ENCODE measurements around the gene LIPC. TPM values are rescaled to one million over a fixed set of nuclear protein-coding genes. Genes with fewer than 3 reads are reported as not detected.

The LIPC gene
- total RNA-seq, 6 experiments from 2014 or later, result 31.1 to 213 (median 86.1) TPM

DNA sequence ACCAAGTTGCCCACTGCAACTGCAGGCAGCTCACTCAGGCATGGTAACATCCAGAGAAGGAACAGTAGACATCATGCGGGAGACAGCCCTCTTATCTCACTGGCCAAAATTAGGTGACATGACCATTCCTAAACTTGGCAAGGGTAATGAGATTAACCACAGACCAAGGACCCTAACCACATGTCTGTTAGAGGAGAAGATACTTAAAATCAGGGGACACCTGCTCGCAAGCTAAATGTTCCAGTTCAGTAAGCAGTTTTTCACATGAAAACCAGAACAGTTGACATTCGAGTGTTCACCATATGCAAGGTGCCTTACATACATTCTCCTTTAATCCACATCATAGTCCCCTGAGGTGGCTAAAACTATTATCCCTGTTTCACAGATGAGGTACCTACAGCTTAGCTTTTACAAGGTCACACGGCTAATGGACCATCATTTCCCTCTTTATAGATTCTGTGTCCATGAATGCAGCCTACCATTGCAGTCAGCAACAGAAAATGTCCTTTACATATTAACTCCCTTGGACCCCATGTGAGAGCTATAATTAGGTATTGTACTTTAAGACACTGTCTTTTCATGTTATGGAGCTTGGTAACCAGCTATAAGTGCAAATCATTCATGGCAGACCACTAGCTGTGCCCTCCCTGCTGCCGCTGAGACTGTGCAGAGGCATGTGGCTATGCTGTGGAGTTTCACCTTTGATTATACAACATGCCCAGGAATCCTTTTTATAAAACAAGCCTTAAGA, 154.1 kb downstream of the LIPC start:
- no peaks in the 10 kb centered on the region for H3K27me3 ChIP-seq
- no peak for DNase-seq
- intact Hi-C loops (cut with DNase I), result no loop called here
- H3K9me3 ChIP-seq, result no peaks in the 10 kb centered on the region
- TF ChIP-seq POLR2A (IDR thresholded peaks at IDR 0.05) (no peak), CTCF (IDR thresholded peaks at IDR 0.05) (no peak)
- ATAC-seq, result no peak
- no peak overlapping the region for H3K4me3 ChIP-seq
- H3K27ac ChIP-seq, result no peak overlapping the region
- H3K4me1 ChIP-seq, result peaks cover 0 to 10% (median 3%) of the 10 kb centered on the region in 4 donors
- 89% methylated on average over 3 of the region's 5 CpGs for WGBS (ENCODE audit: insufficient coverage, low coverage, low lambda C conversion rate, missing lambda C conversion rate)
- no peaks in the 10 kb centered on the region for H3K36me3 ChIP-seq

- no peak for DNase-seq
- no peak overlapping the region for H3K27ac ChIP-seq
- ATAC-seq, result no peak
- intact Hi-C loops (cut with DNase I), result no loop called here
- peaks cover 0 to 1% (median 0%) of the 10 kb centered on the region in 4 donors for H3K36me3 ChIP-seq
- peaks cover 0 to 10% (median 3%) of the 10 kb centered on the region in 4 donors for H3K4me1 ChIP-seq
- no peak for TF ChIP-seq POLR2A (IDR thresholded peaks at IDR 0.05)
- TF ChIP-seq CTCF (IDR thresholded peaks at IDR 0.05), result no peak
- H3K9me3 ChIP-seq, result no peaks in the 10 kb centered on the region
- H3K27me3 ChIP-seq, result no peaks in the 10 kb centered on the region
- 92% methylated on average over 4 of the region's 4 CpGs for WGBS (ENCODE audit: insufficient coverage, low coverage, low lambda C conversion rate, missing lambda C conversion rate)
- H3K4me3 ChIP-seq, result no peak overlapping the region
Observed at GRCh38 chr15:58587486-58587885, 155.7 kb downstream of the LIPC start.

DNA sequence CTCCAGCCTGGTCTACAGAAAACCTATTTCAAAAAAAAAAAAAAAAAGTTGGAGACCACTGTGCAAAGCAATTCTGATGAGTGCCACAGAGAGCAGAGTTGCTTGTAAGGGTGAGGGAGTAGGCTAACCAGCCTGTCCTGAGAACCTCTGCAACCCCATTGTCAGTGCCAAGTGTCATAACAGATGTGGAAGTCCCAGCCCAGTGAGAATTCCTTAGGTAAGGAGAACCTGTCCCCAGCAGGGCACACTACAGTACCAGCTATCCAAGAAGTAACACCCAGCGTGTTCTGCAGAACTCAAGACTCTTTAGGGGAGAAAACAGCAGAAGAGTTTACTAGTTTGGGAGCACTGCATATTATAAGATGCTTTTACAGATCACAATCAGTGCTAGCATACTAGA, 156.3 kb downstream of the LIPC start:
- 88% methylated on average over 1 of the region's 1 CpG for WGBS (ENCODE audit: insufficient coverage, low coverage, low lambda C conversion rate, missing lambda C conversion rate)
- TF ChIP-seq POLR2A (IDR thresholded peaks at IDR 0.05), result no peak
- TF ChIP-seq CTCF (IDR thresholded peaks at IDR 0.05), result no peak
- Histone ChIP-seq H3K27ac (no peak overlapping the region), H3K9me3 (no peaks in the 10 kb centered on the region), H3K36me3 (peaks cover 0 to 1% (median 0%) of the 10 kb centered on the region in 4 donors), H3K4me1 (peaks cover 0 to 10% (median 3%) of the 10 kb centered on the region in 4 donors), H3K27me3 (no peaks in the 10 kb centered on the region), H3K4me3 (no peak overlapping the region)
- intact Hi-C loops (cut with DNase I), result no loop called here
- DNase-seq (no peak), ATAC-seq (peak; percentile 14 to 41 (median 35))

- intact Hi-C loops (cut with DNase I), result no loop called here
- Histone ChIP-seq H3K27ac (peak overlapping the region in 1 of 3 donors; percentile 20), H3K4me3 (no peak overlapping the region), H3K27me3 (no peaks in the 10 kb centered on the region), H3K4me1 (peaks cover 0 to 10% (median 3%) of the 10 kb centered on the region in 4 donors), H3K36me3 (peaks cover 0 to 1% (median 0%) of the 10 kb centered on the region in 4 donors), H3K9me3 (no peaks in the 10 kb centered on the region)
- WGBS (ENCODE audit: insufficient coverage, low coverage, low lambda C conversion rate, missing lambda C conversion rate), result 20% methylated on average over 3 of the region's 3 CpGs
- ATAC-seq (peak; percentile 58 to 75 (median 70)), DNase-seq (no peak)
- no peak for TF ChIP-seq CTCF (IDR thresholded peaks at IDR 0.05)
- no peak for TF ChIP-seq POLR2A (IDR thresholded peaks at IDR 0.05)
Observed at GRCh38 chr15:58589047-58589446, 157.3 kb downstream of the LIPC start.
